CD4-positive, alpha-beta T cell treated with Interleukin-4 for 1 hour (primary cell): ENCODE data around the gene DNM2.
A peak's percentile ranks its signal among the peaks of the same experiment; 100 is the strongest.
"Not testable (repeated sequence)": the region's sequence is repeated elsewhere in the genome, so short reads cannot be mapped to it uniquely, and the experiment has no call there.

Experiments
- DNase-seq, 2 donors: peaks; one replicate each; pipeline ENCODE4 v3.0.0-alpha.2; 2020 to 2022

Gene DNM2

GRCh38 chr19:10817291-10818038 lies 99.6 kb downstream of the DNM2 start:
- DNase-seq, result no peak

GRCh38 chr19:10818301-10819123 lies 100.6 kb downstream of the DNM2 start:
- DNase-seq, result no peak

GRCh38 chr19:10819124-10820060 lies 101.5 kb downstream of the DNM2 start:
- no peak for DNase-seq

- DNase-seq, result no peak
Observed at GRCh38 chr19:10820173-10820572, 102.3 kb downstream of the DNM2 start.

GRCh38 chr19:10823690-10824089 lies 105.8 kb downstream of the DNM2 start:
- DNase-seq, result no peak

GRCh38 chr19:10826231-10826630 lies 108.4 kb downstream of the DNM2 start:
- no peak for DNase-seq

GRCh38 chr19:10826846-10827245 lies 109.0 kb downstream of the DNM2 start:
- DNase-seq, result no peak

- DNase-seq, result no peak
Observed at GRCh38 chr19:10828981-10829821, 111.3 kb downstream of the DNM2 start.

GRCh38 chr19:10829967-10830366 lies 112.1 kb downstream of the DNM2 start:
- DNase-seq, result no peak

GRCh38 chr19:10830370-10830769 lies 112.5 kb downstream of the DNM2 start:
- no peak for DNase-seq

- DNase-seq, result no peak
Observed at GRCh38 chr19:10830931-10831779, 113.3 kb downstream of the DNM2 start.

GRCh38 chr19:10831987-10832938 lies 114.4 kb downstream of the DNM2 start:
- no peak for DNase-seq

- no peak for DNase-seq
Observed at GRCh38 chr19:10832939-10833296, 115.0 kb downstream of the DNM2 start.

GRCh38 chr19:10835089-10835753 lies 117.3 kb downstream of the DNM2 start:
- no peak for DNase-seq

- peak; percentile 98 to 99 for DNase-seq
Observed at GRCh38 chr19:10835754-10836478, 118.0 kb downstream of the DNM2 start, which contains the start of gene TMED1. TMED1 (minus strand) TSS chr19:10836212; CDS start chr19:10836191, 21 bp downstream.

- peak in 1 of 2 donors; percentile 91 for DNase-seq
Observed at GRCh38 chr19:10836479-10837330, 118.8 kb downstream of the DNM2 start.

GRCh38 chr19:10837649-10838048 lies 119.8 kb downstream of the DNM2 start:
- not testable (repeated sequence) for DNase-seq

- DNase-seq, result no peak
Observed at GRCh38 chr19:10838377-10838776, 120.5 kb downstream of the DNM2 start.
